ENCODE measurements around the gene TNFRSF18.
"Not testable (repeated sequence)": the region's sequence is repeated elsewhere in the genome, so short reads cannot be mapped to it uniquely, and the experiment has no call there.

TNFRSF18 gene, protein sequence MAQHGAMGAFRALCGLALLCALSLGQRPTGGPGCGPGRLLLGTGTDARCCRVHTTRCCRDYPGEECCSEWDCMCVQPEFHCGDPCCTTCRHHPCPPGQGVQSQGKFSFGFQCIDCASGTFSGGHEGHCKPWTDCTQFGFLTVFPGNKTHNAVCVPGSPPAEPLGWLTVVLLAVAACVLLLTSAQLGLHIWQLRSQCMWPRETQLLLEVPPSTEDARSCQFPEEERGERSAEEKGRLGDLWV

DNA sequence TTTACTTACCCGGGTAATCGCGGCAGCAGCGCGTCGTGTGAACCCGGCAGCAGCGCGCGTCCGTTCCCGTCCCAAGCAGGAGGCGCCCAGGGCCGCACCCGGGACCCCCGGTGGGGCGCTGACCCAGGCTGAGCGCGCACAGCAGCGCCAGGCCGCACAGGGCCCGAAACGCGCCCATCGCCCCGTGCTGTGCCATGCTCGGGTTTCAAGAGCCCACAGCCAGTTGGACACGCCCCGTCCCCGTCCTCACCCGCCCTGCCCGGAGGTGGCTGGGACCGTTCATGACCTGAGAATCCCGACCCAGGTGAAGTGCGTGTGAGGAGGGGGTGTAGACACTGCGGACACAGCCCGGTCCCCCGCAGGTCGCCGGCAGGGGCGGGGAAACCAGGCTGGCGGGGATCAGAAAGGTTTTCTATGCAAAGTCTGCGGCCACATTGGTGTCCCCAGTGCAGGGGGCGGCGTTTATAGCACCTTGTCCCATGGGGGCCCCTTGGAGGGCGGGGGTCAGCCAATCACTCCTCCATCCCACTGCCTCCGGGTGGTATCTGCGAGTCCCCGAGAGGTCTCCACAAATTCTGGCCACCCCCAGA, at the start of gene TNFRSF18:
TNFRSF18 (minus strand) TSS at position 217 of the 590 bp plus-strand sequence; CDS start at position 196, 21 bp downstream.
- DNase-seq, result no peak

DNA sequence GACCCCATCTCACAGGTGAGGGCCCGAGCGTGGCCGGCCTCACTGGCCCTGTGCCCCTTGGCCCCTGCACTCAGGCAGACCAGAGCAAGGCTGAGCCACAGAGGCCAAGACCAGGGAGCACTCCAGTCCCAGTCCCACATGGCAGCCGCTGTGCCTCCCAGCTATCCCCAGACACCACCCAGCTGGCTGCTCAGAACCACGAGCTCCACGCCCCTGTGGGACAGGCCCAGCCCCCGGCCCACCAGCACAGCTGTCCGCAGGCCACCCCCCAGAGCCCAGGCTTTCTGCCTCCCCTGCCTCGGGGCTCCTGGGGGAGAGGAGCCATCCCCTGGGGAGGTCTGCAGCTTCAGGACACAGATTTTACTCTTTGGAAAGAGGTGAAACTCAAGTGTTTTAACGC, 49.2 kb upstream of the TNFRSF18 start:
- DNase-seq, result no peak

DNA sequence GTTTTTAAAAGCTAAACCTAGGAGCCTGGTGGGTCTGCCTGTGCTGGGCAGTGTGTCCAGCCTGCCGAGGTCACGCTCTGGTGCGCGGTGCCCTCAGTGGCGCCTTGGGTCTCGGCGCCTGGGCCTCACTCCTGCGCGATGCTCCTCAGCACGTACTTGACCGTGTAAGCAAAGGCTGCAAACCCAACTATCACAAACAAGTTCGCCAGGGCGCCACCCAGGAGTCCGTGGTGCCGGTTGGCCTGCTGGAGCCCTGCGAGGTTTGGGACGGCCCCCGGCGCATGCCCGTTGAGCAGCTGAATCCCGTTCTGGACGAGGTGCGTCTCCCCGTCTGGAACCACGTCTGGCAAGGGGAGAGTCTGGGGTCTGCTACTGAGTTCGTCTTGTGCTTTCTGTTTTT, 48.7 kb upstream of the TNFRSF18 start:
- DNase-seq, result no peak

DNA sequence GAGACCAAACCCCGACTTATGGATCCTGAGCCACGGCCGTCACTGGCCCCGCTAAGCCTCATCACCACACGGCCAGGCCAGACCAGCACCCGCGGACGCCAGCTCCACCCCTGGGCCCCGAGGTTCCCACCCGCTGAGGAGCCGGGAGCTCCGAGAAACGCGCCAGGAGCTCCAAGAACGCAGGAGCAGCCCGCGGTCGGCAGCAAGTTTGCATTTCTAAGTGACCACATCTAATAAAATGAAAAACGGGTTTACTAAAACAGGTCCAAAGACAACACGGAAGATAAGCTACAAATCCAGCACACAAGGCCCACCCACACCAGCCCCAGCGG, 48.2 kb upstream of the TNFRSF18 start:
- DNase-seq, result no peak

DNA sequence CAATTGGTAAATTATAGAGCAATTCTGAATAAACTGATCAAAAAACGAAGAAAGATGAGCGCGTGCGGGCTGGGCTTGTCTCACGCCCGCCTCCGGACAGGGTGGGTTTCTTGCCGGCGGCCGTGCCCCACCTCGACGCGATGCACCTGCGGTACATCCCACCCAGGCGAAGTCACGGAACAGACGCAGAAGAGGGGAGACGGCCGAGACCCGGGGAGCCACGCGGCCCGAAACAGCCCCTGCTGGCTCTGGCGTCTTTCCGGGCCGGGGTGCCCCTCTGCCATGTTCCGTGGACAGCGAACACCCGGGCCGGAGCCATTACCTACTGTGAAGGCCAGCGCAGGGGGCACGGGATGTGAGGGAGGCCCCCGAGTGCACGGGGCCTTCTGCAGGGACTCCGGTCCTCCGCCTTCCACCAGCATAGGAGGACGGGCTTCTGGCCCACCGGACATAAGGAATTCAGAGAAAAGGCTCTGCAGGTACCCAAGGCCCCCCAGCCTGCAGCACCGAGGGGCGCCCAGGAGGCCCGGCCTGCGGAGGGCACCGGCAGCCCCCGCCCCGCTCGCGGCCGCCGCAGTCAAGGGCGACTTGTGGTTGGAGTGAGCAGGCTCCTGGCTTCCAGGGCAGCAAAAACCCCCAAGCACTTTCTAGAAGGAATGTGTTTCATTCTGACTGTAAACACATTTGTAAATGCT, 47.7 kb upstream of the TNFRSF18 start:
- DNase-seq, result no peak

DNA sequence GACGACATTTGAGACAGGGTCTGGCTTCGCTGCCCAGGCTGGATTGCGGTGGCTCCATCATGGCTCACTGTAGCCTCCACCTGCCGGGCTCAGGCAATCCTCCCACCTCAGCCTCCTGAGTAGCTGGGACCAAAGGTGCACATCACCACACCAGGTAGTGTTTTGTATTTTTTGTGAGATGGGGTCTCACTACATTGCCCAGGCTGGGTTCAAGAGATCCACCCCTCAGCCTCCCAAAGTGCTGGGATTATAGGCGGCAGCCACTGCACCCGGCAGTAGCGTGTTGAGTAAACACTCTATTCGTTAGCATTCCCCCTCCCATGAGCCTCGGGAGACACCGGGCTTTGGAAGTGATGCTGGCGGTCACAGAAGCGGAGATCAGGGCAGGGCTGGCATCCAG, 46.9 kb upstream of the TNFRSF18 start:
- no peak for DNase-seq

DNA sequence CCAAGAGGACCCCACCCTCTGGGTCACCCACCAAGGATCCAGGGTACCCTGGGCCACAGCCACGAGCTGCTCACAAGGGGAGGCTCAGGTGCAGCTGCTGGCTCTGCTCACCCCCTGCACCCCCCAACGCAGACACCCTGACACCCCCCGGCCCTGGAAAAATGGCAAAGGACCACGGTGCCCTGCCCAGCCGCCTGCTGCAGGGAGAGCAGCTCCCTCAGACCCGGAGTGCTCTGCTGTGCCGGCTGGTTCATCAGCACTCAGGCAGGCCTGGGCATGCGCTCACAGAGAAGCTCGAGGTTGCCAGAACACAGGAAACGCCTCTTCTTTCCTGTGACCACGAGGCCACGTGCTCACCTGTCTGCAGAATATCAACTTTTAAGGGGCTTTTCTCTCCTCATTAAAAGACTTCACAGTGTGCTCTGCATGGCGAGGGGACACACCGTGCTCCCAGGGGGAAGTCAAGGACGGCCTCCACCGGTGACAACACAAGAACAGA, 44.4 kb upstream of the TNFRSF18 start:
- no peak for DNase-seq

DNA sequence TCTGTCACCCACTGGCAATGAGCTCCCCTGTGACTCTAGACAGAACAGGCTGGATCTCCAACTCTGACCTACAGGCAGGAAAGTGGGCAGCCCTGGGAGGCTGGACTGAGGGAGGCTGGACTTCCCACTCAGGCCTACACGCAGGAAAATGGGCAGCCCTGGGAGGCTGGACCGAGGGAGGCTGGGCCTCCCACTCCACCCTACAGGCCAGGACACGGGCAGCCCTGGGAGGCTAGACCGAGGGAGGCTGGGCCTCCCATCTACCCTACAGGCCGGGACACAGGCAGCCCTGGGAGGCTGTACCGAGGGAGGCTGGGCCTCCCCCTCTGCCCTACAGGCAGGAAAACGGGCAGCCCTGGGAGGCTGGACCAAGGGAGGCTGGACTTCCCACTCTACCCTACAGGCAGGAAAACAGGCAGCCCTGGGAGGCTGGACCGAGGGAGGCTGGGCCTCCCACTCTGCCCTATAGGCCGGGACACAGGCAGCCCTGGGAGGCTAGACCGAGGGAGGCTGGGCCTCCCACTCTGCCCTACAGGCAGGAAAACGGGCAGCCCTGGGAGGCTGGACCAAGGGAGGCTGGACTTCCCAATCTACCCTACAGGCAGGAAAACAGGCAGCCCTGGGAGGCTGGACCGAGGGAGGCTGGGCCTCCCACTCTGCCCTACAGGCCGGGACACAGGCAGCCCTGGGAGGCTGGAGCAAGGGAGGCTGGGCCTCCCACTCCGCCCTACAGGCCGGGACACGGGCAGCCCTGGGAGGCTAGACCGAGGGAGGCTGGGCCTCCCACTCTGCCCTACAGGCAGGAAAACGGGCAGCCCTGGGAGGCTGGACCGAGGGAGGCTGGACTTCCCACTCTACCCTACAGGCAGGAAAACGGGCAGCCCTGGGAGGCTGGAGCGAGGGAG, 41.9 kb upstream of the TNFRSF18 start:
- not testable (repeated sequence) for DNase-seq

DNA sequence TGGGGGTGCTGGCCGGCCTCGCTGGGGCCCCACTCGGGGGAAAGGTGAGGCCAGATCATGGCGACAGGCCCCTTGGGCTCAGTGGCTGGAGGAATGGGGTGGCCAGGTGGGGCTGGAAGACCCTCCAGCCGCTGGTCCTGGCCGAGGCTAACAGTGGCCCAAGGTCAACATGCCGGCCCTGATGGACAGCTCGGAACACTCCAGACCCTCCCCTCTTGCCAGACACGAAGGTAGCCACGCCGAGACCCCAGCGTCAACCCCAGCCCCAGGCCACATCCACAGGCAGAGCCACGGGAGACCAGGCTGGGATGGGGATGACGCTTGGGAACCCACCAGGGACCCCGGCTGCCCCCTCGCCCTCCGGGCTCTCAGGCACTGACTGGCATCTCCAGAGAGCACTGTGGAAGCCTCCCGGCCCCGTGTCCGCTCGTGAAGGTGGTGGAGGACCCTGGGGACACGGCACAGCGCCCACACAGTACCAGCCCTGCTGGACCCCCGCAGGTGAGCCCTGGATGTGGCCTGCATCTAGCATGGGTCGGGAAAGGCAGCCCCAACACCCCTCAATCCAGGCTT, 41.0 kb upstream of the TNFRSF18 start:
- no peak for DNase-seq

DNA sequence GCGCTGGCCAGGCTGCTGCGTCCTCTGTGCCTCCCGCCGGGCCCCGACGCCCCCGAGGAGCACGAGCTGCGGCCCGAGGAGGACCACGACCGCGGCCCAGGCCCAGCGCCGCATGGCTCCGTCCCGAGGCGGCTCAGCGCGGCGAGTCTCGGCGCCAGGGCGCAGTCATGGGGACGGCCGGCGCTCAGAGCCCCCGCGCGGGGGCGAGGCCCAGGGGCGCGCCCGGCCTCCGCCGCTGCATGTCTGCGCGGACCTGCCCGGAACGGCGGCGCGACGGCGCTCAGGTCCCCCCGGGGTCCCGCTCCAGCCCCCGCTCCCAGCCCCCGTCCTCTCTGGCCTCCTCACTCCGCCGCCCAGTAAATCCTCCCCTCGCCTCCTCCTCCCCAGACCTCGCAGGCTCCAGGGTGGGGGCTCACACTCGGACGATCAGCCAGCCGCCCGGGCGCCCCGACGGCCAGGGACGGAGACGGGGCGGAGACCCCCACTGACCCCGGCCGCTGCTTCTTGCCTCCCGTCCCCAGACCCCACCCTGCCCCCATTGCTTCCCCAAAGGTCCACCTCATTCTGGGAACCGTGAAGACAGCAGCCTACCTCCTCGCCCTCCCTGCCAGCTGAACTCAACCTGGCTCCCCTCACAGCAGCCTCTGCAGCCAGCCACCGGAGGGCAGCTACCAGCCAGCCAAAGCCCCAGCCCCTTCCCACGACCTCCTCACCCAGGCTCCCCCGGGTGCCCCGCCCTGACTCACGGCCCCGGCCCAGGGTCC, 40.4 kb upstream of the TNFRSF18 start, which contains the start of gene C1QTNF12:
C1QTNF12 (minus strand) TSS at position 146 of the 764 bp plus-strand sequence; CDS start at position 114, 32 bp downstream.
- DNase-seq, result no peak

DNA sequence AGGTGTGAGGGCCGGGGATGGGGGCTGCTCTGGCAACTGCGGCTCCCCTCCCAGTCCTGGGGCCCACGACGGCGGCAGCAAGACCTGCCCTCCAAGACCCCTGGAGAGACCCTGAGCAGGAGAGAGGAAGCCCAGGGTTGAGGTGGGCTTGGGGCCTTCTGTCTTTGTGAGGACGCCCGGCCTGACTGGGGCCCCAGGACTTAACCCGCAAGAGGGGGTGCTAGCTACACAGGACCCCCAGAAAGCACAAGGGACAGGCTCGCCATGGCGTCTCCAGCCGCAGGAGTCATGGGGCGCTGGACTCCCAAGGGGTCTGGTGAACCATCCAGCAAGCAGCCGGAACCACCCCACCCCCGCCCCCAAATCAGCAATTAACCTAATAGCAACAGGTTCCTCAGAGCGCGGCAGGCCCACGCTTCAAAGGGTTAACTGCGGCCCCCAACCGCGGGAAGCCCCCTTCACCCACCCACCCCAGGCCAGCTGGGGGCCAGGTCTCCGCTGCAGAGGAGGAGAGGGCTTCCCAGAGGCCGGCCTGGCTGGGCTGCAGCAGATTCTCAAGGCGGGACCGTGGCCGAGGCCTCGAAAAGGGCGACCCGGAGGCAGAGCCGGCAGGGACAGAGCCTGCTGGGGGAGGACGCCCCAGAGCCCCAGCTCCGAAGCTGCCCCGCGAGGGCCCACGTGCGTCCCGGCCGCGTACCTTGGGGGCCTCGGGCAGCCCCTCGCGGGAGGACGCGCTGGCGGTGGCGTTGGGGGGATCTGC, 39.6 kb upstream of the TNFRSF18 start:
- DNase-seq, result no peak

DNA sequence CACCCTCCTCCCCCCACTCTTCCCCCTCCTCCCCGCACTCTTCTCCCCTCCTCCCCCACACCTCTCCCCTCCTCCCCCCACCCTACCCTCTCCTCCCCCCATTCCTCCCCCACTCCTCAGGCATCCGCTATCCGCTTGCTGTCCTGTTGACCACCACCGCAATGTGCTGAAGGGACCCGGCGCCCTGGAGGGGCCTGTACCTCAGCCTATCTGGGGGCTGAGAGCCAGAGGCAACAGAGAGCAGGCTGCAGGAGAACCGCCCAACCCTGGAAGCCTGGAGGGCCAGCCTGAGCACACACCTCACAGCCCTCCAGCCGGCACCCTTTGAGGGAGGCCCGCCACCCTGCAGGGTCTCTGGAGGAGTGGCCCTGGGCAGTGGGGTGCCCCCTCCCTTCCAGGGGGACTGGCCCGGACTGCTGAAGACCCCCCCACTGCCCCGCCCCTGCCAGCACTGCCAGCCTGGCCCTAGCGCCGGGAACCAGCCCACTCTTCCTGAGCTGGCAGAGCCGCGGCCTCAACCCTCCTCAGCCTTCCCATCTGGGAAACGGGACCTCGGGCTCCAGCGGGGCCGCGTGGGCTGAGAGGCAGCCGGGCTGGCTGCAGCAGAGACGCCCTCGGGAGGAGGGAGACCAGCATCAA, 38.9 kb upstream of the TNFRSF18 start:
- no peak for DNase-seq

DNA sequence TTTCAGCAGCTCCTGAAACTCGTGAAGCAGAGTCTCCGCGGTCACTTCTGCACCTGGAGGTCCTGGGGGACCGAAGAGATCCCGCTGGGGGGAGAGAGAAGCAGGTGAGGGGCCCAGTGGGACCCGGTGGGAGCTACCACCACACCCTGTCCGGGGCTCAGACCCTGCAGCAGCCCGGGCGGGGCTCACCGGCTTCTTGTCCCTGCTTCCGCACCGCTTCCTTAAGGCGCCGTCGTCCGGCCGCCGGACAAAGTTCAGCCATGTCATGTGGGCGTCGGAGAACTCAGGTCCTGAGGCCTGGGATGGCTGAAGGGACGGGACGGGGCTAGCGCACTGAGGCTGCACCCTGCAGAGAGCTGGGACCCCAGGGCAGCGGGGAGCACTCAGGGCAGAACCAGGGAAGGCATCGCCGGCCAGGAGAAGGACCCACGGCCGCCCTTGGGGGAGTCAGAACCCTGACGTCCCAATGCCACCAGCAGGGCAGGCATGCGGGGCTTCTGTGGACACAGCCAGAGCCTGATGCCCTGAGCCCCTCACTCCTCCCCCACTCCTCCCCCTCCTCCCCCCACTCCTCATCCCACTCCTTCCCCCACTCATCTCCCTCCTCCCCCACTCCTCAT, 37.9 kb upstream of the TNFRSF18 start:
- no peak for DNase-seq

DNA sequence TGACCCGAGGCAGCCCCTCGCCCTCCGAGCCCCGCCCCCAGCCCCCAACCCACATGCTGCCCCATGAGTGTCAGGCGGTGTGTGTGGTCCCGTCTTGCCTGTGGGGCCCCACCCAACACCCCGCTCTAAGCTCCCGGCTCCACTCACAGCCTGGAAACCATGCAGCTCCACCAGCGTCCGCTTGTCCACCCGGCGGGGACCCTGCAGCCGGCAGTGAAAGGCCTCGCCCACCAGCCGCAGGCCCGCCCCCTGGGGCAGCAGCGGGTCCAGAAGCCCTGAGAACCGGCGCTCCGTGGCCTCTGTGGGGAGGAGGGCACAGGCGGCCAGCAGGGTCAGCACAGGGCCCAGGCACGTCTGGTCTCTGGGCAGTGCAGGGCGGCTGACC, 37.4 kb upstream of the TNFRSF18 start:
- no peak for DNase-seq

DNA sequence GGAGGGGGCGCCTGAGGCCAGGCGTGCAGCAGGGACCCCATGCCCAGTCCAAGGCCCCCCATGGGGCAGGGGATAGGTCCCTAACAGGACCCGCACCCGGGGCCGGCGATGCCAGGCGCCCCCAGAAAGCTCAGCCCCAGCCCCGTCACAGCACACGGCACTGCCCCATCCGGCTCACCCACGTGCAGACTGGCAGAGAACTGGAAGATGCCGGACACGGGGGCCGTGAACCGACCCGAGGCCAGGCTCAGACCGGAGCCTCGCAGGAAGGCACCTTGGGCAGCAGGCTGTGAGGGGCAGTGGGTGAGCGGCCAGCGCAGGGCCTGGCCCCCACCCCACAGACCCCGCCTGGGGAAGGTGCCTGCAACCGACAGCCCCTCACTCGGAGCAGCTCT, 36.9 kb upstream of the TNFRSF18 start:
- DNase-seq, result no peak

DNA sequence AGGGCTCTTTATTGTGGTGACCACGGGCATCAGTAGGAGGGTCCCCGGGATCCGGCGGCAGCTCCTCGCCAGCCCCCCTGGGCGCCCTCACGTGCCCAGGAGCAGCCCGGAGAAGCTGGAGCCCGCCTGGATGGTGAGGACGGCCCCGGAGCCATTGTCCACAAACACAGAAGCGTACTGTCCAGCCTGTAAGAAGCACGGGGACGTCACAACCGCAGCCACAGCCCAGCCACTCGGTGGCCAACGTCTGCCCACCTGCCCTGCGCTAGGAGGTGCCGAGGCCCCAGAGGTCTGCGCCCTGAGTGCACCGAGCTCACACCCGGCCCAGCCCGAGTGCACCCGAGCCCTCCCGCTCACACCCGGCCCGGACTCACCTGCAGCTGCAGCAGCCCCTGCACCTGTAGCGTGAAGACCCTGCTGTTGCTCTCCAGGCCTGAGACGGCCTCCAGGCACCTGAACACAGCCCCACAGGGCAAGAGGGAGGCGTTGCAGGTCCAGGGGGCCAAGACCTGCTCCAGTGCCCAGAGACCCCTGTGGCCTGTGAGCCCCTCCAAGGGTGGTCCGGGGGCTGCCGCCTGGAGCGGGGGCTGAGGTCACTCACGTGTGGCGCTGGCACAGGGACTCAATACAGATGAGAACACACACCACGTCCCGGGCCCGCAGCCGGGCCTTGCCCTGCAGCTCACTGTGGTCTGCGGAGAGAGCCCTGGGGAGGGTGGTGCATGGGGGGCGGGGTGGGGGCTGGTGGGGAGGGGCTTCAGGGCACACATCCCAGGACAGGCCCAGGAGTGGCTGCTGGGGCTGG, 36.3 kb upstream of the TNFRSF18 start:
- no peak for DNase-seq

DNA sequence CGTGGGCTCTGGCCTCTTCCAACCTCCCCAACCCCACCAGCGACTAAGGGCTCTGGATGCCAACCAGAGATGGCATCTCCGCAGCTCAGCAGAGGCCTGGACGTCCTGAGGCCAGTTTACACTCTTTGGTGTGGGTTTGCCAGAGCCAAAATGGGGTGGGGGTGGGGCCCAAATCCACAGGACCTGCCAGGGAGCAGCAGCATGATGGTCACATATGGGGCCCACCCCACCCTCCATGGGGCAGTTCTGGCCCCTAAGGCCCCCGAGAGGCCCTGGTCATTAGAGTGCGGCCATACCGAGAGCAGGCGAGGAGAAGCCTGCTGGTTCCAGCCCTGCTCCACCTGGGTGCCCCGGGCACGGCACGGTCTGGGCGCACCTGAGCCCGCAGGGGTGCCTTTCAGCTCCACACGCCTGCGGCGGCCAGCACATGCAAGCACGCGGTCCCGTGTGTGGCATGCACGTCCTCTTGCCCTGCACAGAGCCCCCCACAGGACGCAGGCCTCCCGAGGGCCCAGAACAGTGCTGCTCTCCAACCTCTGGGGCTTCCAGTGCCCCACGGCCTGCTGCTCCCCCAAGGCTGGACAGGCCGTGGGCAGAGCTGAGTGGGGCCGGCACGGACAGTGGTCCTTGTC, 35.3 kb upstream of the TNFRSF18 start:
- no peak for DNase-seq

DNA sequence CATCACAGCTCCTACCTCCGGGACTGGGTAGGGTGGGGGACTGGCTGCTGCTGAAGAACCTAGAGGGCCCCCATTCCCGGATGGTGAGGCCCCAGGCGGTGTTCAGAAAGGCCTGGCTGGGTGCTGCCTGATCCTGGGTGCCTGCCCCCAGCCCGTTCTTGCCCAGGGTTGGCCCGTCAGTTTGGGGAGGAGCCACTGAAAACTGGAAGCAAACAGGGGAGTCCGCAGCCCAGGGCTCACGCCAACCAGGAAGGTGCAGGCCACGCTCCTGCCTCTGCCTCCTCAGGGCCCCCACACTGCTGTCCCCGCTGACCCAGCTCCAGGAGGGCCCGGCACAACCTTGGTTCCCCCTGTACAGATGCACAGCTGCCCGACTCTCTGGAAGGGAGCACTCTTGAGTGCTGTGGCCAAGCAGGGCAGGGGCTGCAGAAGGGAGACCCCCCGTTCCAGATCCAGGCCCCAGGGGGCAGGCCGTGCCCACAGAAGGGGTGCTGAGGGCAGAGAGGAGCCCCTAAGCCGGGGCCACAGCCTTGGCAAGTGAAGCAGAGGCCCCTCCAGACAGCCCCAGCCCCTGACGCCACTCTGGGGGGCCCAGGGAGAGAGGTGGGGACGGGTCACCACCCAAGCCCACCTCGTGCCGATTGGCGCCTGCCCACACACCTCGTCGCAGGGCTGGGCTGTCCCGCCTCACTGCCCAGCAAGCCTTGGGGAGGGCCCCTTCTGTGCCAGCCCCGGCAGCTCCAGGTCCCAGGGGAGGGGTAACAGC, 34.6 kb upstream of the TNFRSF18 start:
- peak in 1 of 2 experiments; percentile 47 for DNase-seq

Data from NCI-H524 (cell line).